Measurements from ENCODE around the gene DNMT3L. TPM values are rescaled to one million over a fixed set of nuclear protein-coding genes. Genes with fewer than 3 reads are reported as not detected.

Gene DNMT3L
- polyA plus RNA-seq, 3 donors, result not detected

DNA sequence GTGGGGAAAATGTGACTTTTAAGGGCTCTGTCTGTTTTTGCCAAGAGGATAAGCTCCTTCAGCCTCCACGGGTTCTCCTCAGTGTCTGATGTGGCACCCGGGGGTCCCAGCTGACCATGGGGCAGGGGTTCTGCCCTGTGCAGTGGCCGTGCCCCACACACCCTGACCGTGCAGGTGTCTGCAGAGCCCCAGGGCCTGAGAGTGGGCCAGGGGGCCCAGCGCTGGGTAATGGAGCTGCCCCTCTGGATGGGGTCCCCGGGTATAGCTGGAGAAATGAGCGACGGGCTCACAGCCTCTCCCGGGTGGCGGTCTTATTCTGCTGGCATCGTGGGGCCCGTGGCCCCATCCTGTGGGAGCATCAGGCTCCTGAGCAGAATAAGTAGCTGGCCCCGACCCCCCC is 35.2 kb upstream of the DNMT3L start:
- WGBS, 3 donors, result 64 to 82% (median 81%) methylated on average over 12 to 13 of the region's 13 CpGs
- no peak overlapping the region for H3K27ac ChIP-seq (ENCODE audit: low read depth, low read length)

DNA sequence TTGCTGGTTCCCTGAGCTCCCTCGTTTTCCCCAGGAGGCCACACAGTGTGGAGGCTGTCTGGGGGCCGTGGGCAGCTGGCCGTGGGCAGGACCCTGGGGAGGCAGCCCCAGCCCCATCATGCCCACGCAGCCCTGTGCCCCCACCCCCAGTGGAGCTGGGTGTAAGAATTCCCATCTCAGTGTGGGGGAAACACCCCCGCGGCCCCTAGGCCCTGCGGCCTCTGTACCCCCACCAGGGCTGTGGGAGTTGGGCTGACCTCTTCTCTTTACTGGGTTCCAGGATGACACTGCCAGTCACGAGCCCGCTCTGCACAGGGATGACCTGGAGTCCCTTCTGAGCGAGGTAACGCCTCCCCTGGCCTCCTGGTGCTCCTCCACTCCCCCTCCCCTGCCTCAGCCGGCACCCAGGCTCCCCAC is 34.4 kb upstream of the DNMT3L start:
- H3K27ac ChIP-seq (ENCODE audit: low read depth, low read length), result no peak overlapping the region
- 62 to 73% (median 70%) methylated on average over 11 to 12 of the region's 12 CpGs for WGBS, 3 donors

DNA sequence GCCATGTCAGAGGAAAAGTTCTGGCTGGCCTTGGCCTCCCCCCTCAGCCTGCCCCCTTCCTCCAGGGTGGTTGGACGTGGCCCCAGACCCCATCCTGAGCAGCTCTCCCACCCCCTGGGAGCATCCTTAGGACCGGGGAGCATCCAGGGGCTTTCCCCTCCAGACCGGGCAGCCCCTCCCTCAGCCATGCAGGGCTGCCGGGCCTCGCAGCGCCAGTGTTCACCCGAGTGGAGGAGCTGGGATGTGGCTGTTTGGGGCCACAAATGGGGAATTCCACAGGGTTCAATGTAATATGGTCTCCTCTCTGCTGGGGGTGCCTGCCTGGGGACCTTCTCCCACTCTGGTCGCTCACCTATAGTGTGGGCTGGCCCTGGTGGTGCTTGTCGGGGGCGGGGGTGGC is 33.9 kb upstream of the DNMT3L start:
- WGBS, 3 donors, result 68 to 76% (median 75%) methylated on average over 9 to 10 of the region's 10 CpGs
- H3K27ac ChIP-seq (ENCODE audit: low read depth, low read length), result no peak overlapping the region

- WGBS, 3 donors, result 62 to 73% (median 69%) methylated on average over 14 of the region's 14 CpGs
- H3K27ac ChIP-seq (ENCODE audit: low read depth, low read length), result no peak overlapping the region
Observed at GRCh38 chr21:44295163-44295573, 33.5 kb upstream of the DNMT3L start.

DNA sequence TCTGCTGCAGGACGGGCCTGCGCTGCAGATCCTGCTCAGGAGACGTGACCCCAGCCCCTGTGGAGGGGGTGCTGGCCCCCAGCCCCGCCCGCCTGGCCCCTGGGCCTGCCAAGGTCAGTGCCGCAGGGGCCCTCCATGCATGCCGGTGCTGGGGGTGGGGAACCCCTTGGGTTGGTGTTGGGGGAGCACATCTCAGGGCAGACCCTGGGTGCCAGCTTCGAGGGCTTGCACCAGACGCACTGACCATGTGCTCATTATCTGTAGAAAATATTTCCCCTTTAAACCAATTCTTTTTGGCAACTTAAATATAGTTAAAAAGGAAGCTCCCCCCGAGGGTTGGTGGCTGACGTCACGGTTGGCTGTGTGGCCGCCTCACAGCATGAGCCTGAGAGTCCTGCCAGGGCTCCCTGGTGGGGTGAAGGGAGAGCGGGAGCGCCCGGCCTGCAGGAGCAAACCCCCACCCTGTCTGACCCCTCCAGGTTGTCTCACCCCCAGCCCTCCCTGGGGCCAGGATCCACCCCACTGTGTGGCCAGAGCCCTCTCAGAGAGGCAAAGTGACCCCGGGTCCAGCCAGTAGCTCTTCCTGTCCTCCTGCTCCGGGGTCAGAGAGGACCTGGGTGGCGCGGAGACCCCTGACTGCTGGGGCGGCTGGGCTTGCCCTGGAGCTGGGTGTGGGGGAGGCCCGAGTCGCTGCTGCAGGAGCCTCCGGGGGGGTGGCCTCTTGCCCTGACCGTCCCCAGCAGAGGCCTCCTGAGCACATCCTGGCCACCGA is 32.9 kb upstream of the DNMT3L start:
- WGBS, 3 donors, result 46 to 50% (median 47%) methylated on average over 23 to 26 of the region's 26 CpGs
- H3K27ac ChIP-seq (ENCODE audit: low read depth, low read length), result no peak overlapping the region

DNA sequence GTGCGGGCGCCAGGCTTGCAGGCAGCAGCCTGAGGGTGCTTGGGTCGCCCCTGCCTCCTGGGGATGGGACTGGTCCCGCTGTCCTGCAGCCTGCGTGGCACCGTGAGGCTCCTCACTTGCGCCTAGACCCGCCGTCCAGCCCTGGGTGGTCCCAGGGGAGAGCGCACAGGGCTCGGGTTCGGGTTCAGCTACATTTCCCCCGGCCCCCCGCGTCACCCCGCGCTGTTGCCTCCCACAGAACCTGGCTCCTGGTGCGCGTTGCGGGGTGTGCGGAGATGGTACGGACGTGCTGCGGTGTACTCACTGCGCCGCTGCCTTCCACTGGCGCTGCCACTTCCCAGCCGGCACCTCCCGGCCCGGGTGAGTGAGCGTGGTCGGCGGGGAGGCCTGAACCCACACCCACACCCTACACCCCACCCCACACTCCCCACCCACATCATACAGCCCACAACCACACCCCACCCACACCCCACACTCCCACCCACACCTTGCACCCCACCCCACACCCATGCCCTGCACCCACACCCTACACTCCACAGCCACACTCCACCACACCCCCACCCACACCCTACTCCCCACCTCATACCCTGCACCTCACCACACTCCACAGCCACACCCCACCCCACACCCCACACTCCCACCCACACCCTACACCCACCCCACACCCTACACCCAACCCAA is 32.0 kb upstream of the DNMT3L start:
- no peak overlapping the region for H3K27ac ChIP-seq (ENCODE audit: low read depth, low read length)
- WGBS, 3 donors, result 86 to 89% (median 88%) methylated on average over 28 to 33 of the region's 33 CpGs

- 65 to 90% (median 88%) methylated on average over 15 of the region's 15 CpGs for WGBS, 3 donors
- H3K27ac ChIP-seq (ENCODE audit: low read depth, low read length), result no peak overlapping the region
Observed at GRCh38 chr21:44292812-44293195, 31.1 kb upstream of the DNMT3L start.

DNA sequence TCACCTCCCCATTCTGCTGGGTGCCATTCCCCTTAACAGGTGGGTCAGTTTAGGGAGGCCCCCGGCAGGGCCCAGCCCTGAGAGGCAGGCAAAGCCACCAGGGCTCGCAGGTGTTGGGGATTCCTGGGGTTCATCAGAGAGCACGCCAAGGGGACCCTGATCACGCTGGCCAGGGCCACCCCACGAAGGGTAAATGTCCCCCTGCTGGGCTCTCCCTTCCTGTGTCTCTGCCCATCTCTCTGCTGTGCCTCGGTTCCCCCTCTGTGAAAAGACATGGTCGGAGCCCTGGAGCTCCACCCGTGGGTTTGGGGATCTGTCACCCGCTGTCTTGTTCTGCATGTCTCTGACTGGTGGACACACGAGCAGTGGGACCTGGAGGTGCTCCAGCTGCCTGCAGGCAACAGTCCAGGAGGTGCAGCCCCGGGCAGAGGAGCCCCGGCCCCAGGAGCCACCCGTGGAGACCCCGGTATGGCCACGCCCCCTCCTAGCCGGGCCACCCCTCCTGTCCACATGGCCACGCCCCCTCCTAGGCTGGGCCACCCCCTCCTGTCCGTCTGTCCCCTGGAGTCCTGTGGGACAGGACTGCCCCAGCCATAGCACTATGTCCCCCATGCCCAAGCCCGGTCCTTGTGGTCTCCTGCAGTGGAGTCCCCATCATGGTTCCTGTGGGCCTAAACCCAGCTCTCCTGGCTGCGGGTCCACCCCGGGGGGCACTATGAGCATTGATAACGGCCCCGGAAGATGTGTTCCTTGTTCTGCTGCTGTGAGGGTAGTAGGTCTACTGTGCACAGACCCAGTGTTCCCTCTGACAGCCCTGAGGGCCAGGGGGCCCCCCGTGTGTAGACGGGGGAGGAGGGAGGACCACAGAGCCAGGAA is 30.5 kb upstream of the DNMT3L start:
- no peak overlapping the region for H3K27ac ChIP-seq (ENCODE audit: low read depth, low read length)
- WGBS, 3 donors, result 64 to 69% (median 68%) methylated on average over 19 to 25 of the region's 25 CpGs

DNA sequence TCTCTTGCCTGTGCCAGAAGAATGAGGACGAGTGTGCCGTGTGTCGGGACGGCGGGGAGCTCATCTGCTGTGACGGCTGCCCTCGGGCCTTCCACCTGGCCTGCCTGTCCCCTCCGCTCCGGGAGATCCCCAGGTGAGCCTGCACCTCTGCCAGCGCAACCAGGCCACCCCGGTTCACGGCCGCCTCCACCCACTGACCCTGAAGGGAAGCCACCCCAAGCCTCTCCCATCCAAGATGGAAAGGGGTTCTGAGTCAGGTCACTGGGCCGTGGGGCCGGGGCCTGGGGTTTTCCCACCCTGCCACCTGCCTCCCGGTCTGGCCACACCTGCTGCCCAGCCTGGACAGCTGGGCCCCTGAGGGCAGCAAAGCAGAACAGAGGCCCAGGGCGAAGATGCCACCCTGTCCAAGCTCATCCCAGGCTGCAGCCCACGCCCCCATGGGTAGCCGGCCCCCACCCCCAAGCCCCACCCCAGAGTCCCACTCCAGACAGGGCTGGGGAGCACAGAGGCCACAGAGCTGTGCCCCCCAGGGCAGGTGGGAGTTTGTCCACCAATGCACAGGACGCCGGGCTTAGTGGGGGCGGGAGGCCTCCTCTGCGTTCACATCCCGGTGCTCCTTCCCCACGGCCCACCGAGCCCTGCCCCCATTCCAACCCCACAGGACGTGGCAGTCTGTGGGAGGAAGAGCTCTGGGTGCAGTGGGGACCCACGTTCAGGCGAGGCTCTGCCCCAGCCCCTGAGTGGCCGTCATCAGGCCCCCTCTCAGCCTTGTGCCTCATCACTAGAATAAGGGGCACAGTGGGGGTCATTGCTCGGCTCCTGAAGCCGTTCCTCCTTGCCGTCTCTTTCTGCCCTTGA is 29.6 kb upstream of the DNMT3L start:
- no peak overlapping the region for H3K27ac ChIP-seq (ENCODE audit: low read depth, low read length)
- whole genome bisulfite sequencing, 3 donors, result 77 to 85% (median 78%) methylated on average over 24 to 33 of the region's 33 CpGs

GRCh38 chr21:44290327-44291077 is 28.8 kb upstream of the DNMT3L start:
- no peak overlapping the region for H3K27ac ChIP-seq (ENCODE audit: low read depth, low read length)
- 76 to 91% (median 88%) methylated on average over 14 to 16 of the region's 16 CpGs for WGBS, 3 donors

- 80 to 88% (median 86%) methylated on average over 24 of the region's 24 CpGs for WGBS, 3 donors
- no peak overlapping the region for H3K27ac ChIP-seq (ENCODE audit: low read depth, low read length)
Observed at GRCh38 chr21:44289381-44290010, 27.8 kb upstream of the DNMT3L start.

GRCh38 chr21:44288251-44289110 is 26.8 kb upstream of the DNMT3L start:
- WGBS, 3 donors, result 88 to 93% (median 89%) methylated on average over 23 of the region's 23 CpGs
- no peak overlapping the region for H3K27ac ChIP-seq (ENCODE audit: low read depth, low read length)

DNA sequence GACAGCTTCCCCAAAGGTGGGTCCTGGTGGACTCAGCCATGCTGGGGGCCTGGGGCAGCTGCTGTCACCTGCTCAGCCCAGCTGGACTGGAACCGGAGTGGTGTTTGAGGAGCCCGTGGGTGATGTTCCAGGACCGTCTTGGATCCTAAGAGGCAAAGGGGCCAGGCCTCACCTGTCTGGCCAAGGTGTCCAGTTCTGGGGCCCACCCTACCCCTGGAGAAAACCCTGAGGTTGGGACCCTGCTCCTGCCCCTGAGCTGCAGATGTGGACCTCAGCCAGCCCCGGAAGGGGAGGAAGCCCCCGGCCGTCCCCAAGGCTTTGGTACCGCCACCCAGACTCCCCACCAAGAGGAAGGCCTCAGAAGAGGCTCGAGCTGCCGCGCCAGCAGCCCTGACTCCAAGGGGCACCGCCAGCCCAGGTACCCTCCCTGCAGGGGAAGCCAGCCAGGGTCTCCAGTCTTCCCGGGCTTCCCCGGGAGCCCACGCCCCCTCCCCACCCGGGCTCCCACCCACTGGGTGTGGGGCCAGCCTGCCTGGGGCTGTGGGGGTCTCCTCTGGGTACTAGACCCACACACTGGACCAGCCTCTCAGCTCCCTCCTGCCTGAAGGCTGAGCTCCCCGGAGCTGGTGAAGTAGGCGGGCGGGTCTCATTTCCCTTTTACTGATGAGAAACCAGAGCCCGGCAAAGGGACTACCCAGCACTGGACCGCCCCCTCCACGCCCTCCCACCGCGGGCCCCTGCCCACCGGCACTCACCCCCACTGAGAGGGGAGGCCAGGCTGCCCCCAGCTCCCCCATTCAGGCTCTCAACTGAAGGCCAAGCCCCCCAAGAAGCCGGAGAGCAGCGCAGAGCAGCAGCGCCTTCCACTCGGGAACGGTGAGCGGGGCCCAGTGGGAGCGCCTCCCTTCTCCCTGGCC is 25.3 kb upstream of the DNMT3L start:
- 65 to 69% (median 66%) methylated on average over 31 of the region's 31 CpGs for WGBS, 3 donors
- H3K27ac ChIP-seq (ENCODE audit: low read depth, low read length), result no peak overlapping the region

GRCh38 chr21:44286086-44286715 is 24.5 kb upstream of the DNMT3L start:
- 41 to 68% (median 61%) methylated on average over 19 to 21 of the region's 21 CpGs for WGBS, 3 donors
- H3K27ac ChIP-seq (ENCODE audit: low read depth, low read length), result no peak overlapping the region

Measured in adipose tissue (tissue), 3 donors.